GM19351 (cell line): ENCODE data around the gene COPZ1.

Source experiments
- ATAC-seq: cut with Tn5 transposase; IDR thresholded peaks from one replicate; pipeline ENCODE4 v1.9.1; 2021; ENCODE audit warnings: mild to moderate bottlenecking, moderate library complexity; ENCODE audit not compliant: unreplicated experiment

COPZ1 gene

DNA sequence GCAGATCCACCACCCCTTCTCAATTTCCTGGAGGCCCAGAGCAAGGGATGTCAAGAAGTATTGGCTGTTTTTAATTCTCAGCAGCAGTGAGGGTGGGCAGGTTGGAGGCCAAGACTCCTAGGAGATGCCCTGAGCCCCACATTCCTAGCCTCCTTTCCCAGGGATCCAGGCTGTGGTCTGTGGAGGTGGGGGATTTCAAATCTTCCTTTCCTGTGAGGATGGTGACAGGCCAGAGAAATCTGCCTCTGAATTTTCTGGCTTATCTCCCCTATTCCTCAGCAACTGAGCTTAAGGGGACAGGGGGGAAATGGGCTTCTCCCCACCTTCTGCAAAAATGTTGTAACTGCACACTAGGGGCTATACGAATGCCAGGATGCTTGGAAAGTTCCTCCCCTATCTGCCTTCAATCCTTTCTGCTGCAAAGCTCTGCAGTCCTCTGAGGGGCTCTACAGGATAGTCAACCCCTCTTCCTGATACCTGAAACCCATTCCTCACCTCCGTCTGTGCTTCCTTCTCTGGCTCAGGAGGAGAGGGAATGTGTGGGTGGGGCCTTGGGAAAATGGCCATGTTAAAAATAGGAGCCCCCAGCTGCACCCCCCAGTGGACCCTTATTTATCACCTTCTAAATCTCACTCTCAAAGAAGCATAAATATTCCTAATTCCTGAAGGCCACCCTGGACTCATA is 32.7 kb downstream of the COPZ1 start:
- ATAC-seq = no peak

DNA sequence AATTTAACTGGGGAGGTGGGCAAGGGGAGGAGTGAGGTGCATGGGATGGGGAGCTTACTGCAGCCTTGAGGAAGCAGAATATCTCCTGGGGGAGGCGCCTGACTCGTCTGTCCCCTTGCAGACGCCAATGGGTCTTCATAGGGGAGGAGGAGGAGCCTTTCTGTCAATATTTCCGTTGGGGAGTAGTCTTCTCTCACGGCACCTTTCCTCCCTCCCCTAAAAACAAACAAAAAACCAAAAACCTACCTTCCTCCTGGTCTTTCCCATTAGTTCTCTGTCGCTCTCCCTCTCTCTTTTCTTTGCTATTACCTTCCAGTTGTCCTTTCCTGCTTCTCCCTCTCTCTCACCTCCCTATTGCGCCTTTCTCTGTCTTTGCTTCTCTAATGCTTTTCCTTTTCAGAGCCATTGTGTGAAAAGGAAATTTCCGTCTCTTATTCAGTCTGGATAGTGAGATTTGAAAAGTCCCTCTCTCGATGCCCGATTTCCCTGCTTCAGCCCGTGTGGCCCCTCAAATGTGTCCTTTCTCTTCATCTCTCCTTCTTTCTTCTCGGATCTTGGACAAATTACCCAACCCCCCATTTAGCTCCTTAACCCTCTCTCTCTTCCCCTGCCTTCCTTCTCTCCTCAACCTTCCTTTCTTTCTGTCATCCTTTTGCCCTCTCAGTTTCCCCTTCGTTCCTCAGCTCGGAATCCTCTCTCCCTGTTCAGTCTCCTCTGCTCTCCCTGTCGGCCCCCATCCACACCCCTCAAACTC is 33.4 kb downstream of the COPZ1 start:
- peak; percentile 31 for ATAC-seq

DNA sequence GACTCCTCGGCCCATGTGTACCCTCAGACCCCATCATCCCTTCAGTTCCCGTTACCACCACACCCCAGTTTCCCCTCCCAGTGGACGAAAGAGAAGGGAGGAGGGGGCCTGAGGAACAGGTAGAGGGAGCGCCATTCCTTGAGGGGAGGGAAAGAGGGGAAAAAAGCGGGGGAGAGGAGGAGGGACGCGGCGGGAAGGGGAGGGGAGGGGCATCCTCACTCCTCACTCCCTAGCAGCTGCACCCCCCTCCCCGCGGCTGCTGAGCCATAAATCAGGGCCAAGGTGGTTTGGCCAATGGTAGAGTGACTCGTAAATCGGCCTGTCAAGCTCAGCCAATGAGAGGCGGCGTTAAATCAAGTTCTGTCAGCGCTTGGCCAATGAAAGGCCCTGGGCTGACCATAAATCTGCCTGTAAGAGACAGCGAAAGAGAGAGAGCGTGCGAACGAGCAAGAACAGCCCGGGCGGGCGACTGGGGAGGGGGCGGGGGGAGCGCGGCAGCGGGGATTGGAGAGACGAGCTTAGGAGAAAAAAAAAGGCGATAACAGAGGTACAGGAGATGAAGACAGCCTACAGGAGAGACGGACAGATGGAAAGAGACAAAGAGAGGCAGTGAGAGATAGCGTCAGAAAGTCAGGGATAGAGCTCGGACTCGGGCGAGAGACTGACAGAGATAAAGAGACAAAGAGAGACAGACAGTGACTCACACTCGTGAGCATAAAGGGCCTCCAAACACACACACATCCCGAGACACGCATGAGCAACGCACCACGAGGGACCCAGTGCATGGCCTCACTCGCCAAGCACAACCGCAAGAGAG is 34.2 kb downstream of the COPZ1 start:
- peak; percentile 99 for ATAC-seq

DNA sequence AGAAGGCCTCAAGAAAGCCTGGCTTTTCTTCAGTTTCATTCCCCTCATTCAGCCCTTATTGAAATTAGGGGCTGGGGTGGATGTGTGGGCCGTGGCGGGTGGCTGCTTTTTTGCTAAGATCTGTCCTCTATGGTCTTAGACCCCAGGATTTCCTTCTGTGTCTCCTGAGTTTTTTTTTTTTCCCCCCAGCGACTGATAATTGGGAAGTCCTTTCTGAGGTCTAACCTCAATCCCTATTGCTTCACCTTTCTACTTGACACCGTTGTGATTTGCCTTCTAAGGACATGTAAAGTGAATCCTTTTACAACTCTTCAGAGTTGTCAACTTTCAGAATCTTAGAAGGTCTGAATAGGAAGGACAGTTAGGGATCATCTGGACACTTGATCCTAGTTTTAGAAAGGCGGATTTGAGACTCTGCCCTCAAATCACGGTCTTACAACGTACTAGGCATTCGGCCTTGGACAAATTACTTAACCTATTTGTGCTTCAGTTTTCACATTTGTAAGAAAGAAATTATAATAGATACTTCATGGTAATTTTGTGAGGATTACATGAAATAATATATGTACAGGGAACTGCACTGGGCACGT is 34.9 kb downstream of the COPZ1 start:
- ATAC-seq = no peak

DNA sequence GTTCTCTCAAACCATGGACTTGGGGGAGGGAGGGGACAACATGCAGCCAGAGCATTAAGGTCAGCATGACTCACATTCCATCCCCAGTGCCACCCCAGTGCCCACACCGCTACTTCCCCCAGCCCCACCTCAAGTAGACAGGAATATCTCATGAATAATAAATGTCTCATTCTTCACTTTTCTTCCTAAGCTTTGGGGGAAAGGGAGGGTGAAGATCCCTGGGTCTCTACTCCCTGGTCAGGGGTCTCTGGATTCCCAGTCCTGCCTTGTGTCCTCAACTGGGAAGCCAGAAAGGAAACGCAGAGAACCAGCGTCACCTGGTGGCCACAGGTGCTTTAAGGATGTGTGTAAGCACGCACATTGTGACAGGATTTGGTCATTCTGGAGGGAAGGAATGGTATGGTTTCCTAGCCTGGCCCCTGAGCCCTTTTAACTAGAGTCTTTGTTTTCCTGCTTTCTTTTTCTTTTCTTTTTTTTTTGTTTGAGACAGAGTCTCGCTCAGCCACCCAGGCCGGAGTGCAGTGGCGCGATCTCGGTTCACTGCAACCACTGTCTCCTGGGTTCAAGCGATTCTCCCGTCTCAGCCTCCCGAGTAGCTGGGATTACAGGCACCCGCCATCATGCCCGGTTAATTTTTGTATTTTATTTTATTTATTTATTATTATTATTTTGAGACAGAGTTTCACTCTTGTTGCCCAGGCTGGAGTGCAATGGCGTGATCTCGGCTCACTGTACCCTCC is 36.0 kb downstream of the COPZ1 start:
- ATAC-seq = no peak

DNA sequence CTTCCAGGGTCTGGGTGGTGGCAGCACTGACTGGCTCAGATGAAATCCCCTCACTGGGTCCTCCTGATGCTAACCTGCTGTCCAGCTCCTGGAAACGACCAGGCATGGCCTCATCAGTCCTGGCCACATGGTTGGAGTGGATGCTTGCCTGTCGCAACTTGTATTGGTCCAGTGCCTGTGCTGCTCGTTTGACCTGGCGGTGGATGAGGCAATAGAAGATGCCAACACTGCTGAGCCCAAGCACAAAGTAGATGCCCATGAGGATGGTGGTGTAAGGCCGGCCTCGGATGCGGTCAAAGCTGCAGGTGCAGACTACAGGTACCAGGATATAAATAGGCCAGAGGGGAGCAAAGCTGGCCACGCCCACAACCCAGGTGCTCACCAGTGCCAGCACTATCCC is 38.1 kb downstream of the COPZ1 start:
- no peak for ATAC-seq

DNA sequence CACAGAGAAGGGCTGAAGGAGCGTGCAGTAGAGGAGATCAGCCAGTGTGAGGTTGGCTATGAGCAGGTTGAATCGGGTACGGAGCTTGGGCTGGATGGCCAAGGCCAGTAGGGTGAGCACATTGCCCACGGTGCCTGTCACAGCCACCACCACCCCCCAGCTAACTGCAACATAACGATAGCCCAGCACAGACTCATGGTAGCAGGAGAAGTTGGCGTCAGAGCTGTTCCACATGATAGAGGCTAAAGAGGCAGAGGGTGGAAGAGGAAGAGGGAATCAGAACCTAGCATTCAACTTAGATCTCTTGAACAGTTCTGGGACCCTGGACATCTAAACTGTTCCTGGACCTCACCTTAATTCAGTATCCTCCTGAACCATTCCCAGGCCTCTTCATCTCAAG is 38.7 kb downstream of the COPZ1 start:
- no peak for ATAC-seq

DNA sequence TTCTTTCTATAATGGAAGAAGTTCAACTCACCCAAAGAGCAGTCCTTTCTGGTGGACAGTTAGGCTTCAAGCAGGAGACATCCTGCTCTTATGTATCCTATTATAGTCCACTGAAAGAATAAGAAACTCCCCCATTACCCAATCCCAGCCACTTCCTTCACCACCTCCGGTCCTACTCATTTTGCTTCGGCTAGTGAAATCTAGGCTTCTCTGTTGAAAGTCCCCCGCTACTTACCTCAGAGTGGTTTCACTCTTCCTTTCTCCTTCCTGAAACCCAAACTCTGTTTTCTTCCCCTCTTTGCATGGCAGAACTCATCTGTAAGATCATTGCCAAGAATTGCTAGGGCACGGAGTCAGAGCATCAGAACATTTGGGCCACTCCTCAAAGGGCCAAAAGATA is 39.5 kb downstream of the COPZ1 start, which contains the start of gene GPR84:
Gene GPR84, minus strand, starts transcription at position 74 of the 400 bp plus-strand sequence. CDS start 635 bp downstream, outside the sequence.
- peak; percentile 45 for ATAC-seq

DNA sequence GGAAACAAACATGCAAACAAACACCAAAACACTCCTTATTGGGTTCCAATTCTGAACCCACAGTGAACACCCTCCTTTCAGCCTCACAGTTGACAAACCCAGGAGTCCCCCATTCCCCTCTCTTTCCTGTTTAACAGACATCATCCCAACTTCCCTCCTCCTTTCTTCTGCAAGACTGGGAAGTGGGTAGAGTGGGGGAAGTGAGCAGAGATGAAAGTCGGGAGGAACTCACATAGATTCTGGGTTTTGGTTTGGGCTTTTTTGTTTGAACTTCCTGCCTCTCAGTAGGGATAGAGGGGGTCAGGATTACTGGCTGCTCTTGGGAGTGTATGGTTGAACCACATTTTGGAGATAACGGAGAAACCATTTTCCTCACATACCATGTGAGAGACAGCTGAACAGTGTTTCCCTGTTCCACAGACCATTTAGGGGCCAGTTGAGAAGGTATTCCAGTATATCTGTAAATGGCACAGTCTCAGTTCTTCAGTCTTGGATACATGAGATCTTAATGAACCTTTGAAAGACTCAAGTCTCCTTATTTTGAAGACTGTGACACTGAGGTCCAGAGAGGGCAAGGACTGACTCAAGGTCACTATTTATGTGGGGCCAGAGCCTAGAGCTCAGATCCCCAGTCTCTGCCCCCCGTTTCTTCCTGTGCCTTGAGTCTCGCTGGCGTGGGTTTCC is 43.2 kb downstream of the COPZ1 start:
- peak; percentile 20 for ATAC-seq

DNA sequence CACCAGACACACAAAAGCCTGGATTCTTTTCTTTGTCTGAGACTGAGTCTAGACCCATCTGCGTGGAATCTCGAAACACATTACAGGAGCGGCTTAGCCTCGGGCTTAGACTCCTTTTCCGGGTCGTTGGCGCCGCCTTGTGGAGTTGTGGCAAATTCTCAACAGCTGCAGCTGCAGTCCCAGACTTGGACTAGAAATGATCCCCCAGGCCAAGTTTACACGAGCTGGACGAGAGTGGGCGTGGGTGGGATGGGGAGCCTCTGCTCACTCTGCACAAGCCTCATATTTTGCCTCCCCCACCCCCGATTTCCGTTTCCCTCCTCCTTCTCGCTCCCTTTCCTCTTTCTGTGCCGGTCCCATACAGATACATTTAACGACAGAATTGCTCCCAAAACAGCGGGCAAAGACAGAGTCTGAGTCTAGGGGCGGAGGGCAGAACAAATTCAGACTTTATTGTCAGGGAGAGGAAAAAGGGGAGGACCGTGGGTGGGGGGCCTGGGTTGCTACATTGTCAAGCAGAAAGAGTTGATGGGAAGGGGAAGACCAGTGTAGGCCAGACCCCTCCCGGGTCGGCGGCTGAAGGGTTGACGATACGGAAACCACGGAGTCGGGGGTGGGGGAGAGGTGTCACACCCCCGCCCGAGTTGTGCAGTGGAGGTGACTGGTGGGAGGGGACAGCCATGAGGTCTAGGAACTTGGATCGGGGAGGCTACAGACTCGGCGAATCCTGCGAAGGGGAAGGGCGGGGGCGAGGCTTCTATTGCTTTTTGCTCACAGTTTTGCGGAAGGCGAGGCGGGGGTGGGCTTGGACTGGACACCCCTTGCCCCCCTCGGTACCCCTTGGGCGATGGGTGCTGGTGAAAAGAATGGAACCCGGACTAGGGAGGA is 44.0 kb downstream of the COPZ1 start:
- peak; percentile 84 for ATAC-seq

DNA sequence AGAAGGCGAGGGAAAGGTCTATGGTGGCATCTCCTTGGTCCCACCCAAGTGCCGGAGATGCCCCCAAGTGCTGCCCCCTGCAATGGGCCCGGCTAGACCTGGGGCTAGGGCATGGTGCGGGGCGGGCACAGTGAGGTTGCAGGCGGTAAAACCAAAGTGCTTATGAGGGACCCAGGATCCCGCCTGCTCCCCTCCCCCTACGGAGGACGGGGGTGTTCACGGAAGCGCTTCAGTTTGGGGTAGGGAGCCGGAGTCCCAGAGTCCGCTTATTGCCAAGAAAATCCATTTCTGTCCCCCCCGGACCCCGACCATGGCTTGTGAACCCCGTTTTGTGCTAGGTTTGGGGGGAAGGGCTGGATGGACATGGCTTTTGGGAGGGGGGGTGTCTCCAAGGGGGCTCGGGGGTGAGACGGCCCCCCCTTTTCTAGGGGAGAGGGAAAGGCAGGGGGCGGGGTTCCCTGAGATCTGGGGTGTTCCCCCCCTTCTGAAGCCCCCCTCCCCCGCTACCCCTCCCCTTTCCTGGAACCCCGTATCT is 44.7 kb downstream of the COPZ1 start:
- ATAC-seq = no peak

DNA sequence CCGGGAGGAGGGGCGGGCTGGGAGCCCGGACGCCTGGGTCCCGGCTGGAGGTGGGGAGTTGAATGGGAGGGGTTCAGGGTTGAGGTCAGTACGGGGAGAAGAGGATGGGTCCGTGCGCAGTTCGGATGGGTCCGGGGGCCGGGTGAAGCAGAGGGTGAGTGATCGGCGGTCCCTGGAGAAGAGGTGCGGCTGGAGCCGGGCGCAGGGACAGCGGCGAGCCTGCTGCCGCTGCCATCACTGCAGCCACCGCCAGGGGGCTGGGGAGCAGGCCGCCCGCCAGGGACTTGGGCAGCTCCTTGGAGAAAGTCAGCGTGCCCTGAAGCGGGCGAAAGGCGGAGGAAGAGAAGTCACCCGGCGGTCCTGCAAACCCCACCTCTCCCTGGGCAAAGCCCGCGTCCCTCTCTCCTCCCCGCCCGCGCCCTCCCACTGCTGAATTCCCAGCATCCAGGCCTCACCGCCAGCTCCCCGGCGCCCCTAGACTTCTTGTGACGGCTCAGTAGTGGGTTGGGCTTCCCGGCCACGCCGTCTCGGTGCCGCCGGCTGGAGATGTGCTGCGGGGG is 45.3 kb downstream of the COPZ1 start:
- ATAC-seq = no peak

DNA sequence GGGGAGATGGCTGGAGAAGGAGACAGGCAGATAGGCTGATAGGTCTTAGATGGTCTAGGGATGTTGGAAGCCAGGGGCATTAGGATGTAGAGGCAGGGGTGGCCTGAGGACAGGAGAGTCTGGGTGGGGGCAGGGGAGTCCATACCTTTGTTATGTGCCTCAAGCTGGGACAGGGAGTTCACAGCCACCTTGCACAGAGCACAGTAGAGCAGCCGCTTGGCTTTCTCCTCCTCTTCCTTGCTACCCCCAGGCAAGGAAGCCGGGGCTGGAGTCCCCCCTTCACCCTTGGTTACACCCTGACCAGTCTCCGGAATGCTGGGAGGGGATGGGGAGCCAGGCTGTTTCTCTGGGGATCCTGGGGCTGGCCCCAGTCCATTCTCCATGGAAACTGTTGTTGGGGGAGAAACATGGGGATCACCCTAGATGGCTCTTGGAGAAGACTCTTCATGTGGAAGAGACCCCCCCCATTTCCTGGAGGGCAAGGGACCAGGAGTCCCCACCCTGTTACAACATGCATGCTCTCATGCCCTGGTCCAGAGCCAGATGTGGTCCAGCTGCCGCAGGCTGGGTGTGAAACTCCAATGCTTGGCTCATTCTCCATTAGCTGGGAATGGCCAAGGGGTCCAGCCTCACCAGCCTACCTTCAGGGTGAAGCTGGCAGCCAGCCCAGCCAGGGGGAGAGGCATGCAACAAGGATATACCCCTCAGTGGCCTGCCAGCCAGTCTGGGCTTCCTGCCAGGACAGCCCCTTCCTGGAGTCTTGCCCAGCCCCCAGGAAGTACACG is 46.6 kb downstream of the COPZ1 start:
- ATAC-seq = no peak

DNA sequence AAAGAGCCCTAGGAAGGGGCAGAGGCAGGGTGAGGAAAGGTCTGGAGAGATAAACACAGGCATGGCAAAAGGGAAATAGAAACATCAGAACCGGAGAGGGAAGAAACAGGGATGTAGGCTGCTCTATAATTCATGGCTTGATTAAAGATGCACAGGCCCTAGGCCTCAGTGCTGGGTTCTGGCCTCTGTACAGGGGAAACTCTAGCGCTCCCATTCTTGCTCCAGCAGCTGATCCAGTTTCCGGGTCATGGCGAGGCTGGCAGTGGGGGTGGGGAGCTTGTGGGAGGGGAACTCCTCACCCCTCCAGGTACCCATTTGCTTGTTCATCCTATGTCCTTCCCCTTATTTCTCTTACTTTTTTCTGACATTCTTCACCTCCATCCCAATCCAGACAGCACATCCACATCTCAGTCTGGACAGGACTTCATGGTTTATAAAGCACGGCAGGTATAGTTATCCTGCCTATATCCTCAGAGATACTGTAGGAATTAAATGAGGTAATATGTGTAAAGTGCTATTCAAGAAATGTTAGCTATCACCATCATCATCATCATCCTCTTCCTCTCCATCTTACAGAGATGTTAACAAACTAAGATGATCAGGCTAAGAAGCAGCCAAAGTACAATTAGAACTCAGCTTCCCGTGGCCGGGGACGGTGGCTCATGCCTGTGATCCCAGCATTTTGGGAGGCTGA is 47.3 kb downstream of the COPZ1 start:
- no peak for ATAC-seq

DNA sequence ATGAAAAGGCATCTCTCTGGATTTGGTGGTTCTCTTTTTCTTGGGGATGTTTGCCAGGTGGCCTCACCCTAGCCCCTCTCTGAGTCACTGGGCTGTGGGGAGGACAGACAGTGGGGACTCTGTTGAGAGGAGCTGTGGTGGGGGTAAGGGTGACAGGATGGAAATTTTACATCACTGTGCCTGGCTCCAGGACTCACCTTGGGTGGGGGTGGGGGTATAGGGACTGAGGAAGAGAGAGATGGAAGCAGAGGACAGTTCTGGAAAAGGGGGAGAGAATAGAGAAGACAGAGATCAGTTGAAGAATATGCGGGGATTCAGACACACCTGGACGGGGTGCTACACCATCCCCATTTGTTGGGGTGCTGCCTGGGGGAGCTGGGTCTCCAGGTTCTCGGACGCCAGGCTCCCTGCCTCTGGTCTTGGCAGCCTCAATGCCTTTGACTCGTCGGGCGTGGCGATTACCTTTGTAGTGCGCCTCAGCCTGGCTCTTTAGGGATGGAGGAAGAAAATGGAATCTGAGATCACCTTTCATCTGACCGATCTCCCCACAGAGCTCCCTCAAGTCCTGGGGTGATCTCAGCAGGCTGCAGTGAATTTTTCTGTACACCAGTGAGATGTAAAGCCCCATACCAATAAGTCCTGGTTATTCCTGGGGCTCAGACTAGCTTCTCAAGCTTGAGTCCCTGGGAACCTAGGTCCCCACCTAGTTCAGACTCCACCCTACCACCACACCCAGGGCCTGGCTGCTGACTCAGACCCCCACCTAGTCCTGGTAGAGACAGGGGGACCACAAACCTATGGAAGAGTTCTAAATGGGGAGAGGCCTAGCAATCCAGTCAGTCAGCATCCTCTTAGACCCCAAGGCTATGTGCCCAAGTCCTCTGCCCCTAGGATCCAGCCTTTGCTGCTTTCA is 49.0 kb downstream of the COPZ1 start:
- ATAC-seq = no peak
